Ramos (cell line): ENCODE data around the gene PRSS16.
"Not testable (repeated sequence)": the region's sequence is repeated elsewhere in the genome, so short reads cannot be mapped to it uniquely, and the experiment has no call there.

Experiments
- in situ Hi-C: fragments of 300-500 bp; cut with MboI; formaldehyde crosslinking; loops from one replicate; pipeline ENCODE4 v1.14.3; 2022; ENCODE audit warnings: low sequenced_read_pairs; ENCODE audit not compliant: unreplicated experiment

PRSS16 gene

GRCh38 chr6:27241443-27241842 is 6.1 kb upstream of the PRSS16 start:
- in situ Hi-C loops = no loop called here

DNA sequence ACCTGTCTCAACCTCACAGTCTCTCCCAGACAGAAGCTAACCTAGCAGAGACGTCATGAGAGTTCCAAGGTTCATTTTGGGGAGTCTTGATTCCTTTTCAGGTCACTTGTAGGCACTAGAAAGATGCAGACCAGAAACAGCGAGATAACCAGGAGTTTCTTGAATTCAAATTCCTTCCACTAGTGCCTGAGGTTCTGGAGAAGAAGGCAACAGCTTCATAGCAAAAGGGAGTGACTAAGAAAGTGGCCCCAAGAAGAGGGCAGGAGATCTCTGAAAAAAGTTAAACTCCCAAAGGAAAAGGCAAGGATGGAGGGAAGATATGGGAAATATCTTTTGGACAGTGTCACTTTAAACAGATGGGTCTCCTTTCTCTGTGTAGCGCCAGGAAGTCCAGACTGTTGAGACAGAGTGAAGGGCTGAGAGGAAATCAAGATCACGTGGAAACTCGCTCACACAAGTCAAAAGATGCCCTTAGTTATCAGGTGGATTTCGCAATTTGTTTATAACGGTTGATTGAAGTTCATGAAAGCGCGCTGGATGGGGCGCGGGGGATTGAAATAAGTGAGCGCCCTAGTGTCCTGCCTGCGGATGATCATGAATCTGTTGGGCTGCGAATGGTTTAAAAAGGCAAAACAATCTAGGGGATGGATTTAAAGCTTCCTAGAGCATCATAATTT is 4.8 kb upstream of the PRSS16 start:
- in situ Hi-C loops = no loop called here

DNA sequence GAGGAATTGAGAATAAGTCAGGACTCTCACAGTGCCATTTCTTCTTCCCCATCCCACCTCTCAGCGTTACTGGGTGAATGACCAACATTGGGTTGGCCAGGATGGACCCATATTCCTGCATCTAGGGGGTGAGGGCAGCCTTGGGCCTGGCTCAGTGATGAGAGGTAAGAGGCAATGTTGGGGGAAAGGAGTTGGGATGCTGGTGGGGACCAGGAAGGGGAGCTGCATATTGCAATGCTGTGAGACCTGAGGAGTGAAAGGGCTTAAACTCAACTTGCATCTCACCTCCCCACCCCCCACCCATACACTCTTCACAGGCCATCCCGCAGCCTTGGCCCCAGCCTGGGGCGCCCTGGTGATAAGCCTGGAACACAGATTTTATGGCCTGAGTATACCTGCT is 1.3 kb downstream of the PRSS16 start:
- in situ Hi-C loops = no loop called here

DNA sequence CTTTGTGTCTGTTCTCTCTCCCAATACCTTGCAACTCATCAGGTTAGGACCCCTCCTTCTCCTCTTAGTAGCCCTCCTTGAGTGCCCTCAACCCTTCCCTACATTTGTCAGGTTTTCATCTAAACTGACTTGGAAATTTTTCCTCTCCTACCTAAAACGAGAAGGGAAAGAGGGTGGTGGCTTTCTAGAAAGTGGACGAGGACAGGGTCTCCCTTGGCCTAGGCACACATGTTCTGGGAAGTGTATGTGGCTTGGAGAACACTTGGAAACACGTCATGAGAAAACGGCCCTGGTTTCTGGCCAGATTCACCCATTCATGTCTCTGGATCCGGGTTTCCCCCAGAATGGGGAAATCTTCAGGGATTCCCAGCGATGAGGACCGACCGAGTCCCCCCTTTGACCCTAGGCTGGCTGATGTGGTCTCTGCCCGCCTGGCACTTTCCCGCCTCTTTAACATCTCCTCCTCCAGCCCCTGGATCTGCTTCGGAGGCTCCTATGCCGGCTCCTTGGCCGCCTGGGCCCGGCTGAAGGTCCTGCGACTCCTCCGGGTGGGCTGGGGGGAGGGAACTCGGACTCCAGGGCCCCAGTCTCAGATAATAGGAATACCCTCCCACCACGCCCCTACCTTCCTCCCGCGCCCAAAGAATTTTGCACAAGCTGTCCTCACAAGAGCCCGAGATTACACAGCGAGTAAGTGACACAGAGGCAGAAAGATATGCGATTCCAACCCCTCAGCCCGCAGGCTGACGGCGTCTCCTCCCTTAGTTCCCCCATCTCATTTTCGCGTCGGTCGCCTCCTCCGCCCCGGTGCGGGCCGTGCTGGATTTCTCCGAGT is 3.0 kb downstream of the PRSS16 start:
- in situ Hi-C loops = no loop called here

DNA sequence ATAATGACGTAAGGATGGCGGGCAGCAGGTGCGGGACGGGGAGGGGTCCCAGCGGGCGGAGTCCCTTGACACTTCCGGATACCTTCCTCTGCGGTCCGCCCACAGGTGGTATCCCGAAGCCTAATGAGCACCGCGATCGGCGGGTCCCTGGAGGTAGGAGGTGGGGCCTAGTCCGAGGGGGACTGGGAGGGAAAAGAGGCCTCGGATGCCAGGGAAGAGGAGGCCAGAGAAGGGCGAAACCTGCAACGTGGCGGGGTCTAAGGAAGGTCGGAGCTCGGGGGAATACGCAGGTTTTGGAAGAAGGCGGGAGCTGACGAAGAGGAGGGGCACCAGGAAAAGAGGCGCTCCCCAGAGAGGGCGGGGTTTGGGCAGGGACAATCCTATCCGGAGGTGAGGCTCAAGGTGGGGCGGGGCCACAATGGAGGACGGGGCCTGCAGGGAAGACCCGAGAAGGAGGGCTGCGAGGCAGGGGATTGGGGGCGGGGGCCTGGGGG is 3.7 kb downstream of the PRSS16 start:
- in situ Hi-C loops = no loop called here

- in situ Hi-C loops = no loop called here
These were observed 4.2 kb downstream of the PRSS16 start for GRCh38 chr6:27251606-27252251.

GRCh38 chr6:27254566-27254965 is 7.1 kb downstream of the PRSS16 start:
- in situ Hi-C loops = no loop called here

GRCh38 chr6:27255866-27256265 is 8.4 kb downstream of the PRSS16 start:
- in situ Hi-C loops = no loop called here

DNA sequence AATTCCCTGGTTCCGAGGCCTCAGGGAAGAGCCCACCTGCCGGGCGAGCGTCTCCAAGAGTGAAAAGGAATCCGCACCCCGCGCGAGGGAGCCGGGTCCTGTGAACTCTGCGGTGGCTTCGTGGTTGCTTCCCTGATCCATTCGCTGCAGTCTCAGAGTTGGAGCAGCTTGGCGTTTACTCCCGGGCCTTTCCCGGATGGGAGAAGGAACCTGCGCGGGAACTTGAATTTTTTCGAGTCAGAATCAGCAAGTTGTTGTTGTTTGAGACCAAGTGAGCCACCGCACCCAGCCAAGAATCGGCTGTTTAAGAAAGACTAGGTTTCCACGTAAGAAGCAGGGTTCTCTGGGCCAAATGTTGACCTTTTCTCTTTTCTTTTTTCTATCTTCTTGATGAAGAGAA is 12.9 kb downstream of the PRSS16 start:
- in situ Hi-C loops = no loop called here

GRCh38 chr6:27260836-27261375 is 13.4 kb downstream of the PRSS16 start:
- in situ Hi-C loops = no loop called here

DNA sequence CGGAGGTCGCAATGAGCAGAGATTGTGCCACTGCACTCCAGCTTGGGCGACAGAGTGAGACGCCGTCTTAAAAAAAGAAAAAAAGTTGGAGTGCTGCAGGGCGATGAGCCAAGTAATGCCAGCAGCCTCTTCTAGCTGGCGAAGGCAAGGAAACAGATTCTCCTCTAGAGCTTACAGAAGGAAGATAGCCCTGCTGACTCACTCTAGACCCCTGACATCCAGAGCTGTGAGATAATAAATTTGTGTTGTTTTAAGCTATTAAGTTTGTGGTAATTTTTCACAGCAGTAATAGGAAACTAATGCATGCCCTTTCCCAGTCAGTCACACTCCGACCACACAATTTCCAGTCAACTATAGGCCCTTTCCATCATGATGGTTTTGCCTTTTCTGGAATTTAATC is 16.4 kb downstream of the PRSS16 start:
- in situ Hi-C loops = no loop called here

DNA sequence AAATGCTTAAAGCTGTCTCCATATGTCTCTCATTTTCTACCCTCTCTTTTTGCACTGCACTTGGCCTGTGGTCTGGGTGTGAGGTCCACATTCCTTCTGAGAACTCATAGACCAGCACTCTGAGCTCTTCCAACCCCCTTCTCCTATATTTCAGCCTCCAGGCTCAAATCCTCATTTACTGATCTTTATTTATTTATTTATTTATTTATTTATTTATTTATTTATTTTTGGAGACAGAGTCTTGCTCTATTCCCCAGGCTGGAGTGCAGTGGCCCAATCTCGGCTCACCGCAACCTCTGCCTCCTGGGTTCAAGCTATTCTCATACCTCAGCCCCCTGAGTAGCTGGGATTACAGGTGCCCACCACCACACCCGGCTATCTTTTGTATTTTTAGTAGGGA is 19.5 kb downstream of the PRSS16 start:
- in situ Hi-C loops = not testable (repeated sequence)

DNA sequence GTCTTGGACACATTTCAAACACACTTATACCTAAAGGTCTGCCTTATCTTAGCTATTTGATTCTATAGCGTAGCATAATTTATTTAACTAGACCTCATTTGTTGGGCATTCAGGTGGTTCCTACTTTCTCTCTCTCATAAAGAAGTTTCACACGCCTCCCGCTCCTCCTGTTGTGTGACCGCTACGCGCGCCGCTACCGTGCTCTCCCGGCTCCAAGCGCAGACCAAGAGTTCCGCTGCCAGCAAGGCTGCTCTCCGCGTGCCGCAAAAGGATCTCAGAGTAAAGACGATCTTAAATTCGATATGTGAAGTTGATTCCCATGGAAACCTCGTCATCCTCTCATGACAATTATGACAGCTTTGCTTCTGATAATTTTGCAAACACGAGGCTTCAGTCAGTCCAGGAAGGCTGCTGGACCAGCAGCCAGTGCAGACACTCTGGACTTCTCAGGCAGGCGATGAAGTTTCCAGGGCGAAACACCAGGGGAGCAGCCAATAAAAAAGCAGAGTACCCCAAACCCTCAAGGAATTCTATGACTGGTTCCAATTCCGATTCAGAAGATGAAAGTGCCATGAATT is 20.4 kb downstream of the PRSS16 start:
- in situ Hi-C loops = no loop called here

DNA sequence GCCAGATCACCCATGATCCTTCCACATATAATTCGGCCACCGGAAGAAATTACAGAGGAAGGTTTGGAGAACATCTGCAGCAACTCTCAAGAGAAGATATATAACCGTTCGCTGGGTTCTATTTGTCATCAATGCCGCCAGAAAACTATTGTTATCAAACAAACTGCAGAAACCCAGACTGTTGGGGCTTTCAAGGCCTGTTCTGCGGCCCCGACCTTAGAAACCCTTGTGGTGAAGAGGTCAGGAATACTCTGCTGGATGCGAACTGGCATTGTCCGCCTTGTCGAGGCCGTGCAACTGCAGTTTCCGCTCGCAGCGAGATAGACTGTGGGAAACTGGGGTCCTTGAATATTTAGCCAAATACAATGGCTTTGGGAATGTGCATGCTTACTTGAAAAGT is 21.3 kb downstream of the PRSS16 start:
- in situ Hi-C loops = no loop called here

- in situ Hi-C loops = no loop called here
These were observed 26.3 kb downstream of the PRSS16 start for GRCh38 chr6:27273783-27274182.

GRCh38 chr6:27275025-27275956 is 27.8 kb downstream of the PRSS16 start:
- in situ Hi-C loops = no loop called here

DNA sequence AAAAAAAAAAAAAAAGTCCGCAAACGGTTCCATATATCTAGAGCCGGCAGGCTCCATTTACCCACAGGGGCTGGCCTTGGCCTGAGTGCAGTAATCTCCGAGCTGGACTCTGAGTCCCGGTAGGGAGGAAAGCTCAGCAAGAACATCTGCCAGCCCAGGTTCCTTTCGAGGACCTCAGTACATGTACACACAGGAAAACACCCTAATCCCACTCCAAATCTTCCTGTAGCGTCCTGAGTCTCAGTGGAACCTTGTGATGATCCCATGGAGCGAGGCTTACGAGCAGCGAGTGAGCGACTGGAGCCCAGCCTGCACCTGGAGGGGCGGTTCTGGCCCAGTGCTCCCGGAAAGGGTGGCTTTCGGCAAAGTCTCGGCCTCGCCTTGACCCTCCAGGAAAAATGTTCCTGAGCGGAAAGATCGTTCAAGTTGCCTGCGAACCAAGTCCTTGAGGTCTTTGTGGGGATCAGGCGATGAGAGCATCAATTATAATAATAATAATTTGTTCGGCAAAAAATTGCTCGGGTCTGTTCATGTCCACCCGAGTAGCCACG is 32.1 kb downstream of the PRSS16 start:
- in situ Hi-C loops = no loop called here

DNA sequence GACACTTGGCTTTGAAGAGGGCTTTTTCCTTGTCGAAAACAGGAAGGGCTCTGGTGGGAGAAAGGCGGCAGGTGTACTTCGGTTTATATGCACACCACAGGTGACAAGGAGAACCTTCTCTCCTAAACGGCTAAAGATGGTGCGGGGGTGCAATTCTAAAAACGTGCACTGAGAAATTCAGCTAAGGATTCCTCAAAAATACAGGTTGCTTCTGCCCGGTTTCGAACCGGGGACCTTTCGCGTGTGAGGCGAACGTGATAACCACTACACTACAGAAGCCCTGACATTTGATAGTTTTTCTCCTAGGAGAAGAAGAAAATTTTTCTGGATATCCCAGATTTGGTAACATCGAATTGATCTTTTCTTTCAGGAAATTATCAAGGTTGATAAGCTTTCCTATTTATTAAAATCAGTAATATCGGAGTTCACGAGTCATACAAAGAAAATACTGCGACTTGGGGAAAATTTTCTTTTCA is 32.6 kb downstream of the PRSS16 start:
- in situ Hi-C loops = no loop called here

- in situ Hi-C loops = no loop called here
These were observed 33.1 kb downstream of the PRSS16 start for GRCh38 chr6:27280540-27281000.
